DMS 273 treated with DMSO at 0.1 percent for 48 hours (cell line): ENCODE results near the gene THUMPD3.

Experiments used
- DNase-seq: peaks from one replicate; lab custom pipeline; 2025; lab: John Stamatoyannopoulos, UW

The THUMPD3 gene

GRCh38 chr3:9397332-9397905 is 34.6 kb downstream of the THUMPD3 start, which contains the start of gene SETD5:
TSS of gene SETD5 (plus strand) at chr3:9397615. CDS start at chr3:9428939, 31,324 bp downstream.
- peak; percentile 73 for DNase-seq

DNA sequence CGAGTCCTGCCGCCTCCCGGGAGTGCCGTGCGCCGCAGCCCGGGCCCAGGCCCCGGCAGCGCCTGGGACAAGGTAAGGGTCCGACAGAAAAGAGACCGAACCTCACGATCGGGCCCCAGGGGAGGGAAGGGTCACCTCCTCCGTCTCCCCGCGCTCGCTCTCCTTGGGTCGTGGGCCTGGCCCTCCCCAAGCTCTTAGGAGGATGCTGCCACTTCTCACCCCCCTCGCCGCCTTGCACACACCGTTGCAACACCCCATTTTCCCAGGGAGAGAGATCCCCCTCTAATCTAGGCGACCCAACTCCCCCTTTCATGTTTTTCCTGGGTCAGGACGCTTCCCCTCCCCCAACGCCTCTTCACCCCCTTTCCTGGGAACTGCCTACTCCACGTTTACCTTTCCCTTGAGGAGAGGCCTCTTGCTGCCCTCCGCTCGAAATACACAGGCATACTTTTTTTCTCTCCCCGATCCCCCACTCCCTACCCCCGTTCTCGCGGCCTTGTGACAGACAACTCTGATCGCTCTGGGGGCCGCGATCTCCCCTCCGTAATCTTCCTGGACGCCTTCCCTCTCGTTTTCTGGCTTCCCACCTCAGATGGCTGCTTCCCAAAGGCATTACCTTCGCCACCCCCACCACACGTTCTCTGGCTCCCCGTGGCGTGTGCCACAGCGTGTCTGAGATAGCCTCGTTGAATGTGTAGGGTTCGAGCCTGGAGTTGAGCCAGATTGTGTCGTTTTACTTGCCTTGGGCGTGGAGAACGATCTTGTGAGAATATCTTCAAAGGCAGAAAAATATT is 35.2 kb downstream of the THUMPD3 start:
- DNase-seq, result no peak

DNA sequence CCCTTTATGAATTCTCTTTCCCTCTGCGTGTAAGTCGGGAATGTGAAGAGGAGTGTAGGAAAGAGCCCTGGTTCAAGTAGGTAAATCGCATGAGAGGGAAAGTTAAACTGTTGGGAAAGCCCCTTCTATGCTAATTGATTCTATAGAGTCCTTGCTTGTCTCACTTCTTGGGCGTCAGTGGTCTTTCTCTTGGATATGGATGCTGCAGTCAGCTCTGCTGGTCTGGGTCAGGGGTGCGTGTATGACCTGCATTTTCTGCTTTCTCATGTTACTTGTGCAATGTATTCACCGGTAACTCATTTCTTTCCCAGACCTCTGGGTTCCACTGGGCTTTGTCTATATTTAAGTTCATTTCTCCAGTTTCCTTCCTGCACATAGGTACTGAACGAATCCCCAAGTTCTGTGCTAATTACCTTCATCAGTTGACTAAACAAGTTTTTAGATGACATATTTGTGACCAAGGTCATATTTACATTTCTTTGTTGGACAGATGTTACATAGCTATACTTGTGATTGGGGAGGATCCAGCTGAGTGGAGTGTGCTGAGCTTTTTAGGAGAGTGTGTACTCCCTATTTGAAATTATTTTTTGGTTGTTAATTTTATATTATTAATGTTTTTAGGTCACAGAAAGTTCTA is 36.0 kb downstream of the THUMPD3 start:
- DNase-seq, result no peak

DNA sequence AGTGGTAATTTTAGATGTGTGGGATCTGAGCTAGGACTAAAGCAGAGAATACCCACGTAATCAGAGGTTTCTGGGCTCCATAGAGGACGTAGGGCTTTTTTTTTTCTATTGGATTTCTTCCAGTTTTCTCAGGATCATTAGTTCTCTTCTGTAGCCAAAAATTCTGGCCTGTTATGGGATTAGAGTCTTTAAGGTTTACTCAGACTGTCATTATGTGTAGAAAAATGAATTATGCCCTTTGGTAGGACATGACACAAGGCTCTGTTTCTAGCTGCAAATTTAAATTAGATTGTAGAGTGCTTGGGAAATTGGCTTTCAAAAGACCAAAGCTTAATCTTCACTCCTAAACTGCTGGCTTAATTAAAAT is 36.5 kb downstream of the THUMPD3 start:
- no peak for DNase-seq

- DNase-seq, result peak; percentile 87
Measured at GRCh38 chr3:9399746-9400145, 36.9 kb downstream of the THUMPD3 start.

DNA sequence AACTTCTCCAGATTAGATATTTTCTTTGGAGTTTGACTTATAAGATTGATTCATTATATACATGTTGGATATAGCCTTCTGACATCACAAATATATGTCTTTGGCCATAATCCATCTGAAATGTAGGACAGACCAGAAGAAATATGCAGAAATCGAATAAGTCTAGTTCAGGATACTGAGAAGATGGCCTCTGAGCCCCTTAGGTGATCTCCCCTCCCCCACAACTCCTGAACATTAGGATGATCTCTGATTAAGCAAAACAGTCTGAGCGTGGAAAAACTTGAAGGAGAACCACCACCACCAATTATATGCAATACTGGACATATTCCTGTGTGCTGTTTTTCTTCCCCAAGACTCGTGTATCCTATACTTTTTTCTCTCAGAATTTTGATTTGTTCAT is 37.8 kb downstream of the THUMPD3 start:
- no peak for DNase-seq

DNA sequence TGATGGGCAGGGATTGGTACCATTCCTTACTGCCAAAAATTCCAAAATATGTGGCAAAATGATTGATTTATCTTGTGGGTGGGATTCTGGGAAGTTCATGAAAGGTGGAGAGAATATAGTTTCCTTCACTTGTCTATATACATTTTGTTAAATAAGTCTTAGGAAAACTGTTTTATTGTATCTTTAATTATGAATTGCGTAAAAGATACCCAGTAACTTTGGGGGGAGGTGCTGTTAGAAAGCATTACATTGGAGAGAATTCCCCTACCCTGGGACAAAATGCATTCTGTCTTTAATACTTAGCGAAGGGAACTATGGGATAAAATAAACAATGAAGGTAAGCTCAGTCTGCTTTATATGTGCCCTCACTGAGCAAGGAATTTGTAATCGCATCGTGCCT is 39.1 kb downstream of the THUMPD3 start:
- no peak for DNase-seq

DNA sequence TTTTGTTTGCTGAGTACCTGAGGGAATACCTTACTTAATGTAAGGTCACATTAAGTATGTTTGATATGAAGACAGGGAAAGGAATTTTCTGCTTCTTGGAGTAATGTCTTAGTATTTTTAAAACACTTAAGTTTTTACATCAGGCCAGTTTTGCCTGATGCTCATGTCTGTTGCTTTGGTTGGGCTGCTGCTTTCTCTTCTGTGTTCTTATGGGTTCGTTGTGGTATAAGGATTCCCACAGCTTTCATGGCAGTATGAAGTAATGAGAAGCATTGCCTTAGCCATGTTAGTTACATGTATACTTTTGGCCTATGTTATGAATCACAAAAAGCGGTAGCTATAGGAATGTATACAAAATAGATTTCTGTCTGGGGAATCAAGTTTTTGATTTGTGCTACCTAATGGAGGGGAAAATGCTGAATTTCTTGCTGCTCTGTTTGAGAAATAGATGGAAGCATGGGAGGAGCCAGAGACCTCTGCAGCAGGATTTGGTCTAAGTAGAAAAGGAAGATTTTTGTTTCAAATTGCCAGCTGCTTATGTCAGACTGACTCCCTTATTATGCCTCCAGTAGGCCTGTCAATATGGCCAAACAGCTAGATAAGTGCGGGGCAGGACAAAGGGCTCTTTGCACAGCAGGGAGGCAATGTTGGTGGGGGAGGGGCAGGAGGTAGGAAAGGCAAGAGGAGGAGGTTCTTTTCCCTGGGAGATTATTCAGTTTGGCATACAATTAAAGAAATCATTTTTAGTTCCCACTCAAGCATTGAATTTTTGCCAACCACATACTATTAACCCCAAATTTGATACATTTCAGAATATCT is 39.8 kb downstream of the THUMPD3 start:
- DNase-seq, result peak; percentile 32

DNA sequence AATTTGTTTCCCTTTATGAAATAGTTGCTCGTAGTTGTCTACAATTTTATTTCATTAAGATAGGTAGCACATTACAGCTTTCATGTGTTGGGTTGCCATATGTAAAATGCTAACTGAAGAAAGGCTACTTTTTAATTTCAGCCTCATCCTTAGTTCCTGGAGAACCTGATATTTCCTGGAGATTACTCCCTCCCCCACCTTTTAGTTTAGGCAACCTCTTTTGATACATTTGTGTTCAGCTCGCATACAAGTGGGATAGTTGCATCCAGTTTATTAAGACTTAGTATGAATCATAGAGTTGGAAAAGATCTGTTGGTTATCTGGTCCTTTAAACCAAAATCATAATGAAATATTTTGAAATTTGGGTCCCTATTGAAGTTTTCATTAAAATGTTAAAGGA is 40.6 kb downstream of the THUMPD3 start:
- no peak for DNase-seq

GRCh38 chr3:9404680-9405079 is 41.8 kb downstream of the THUMPD3 start:
- no peak for DNase-seq

DNA sequence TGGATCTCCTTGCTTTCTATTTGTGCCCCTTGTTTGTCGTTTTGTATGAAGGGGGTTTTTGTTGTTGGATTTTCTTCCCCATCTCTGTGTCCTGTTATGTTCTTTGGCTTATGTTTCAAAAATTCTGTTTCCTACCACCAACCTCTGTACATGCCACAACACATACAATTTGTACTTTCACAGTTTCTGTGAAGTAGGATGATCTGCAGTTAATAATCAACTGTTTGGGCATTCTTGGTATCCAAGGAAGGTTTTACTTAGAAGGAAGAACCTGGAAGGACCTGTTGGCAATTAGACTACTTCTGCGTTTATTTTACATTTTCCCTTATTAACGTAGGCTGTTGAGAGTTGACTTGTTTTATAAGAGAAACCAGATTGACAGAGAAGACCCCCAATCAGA is 42.9 kb downstream of the THUMPD3 start:
- DNase-seq, result no peak

GRCh38 chr3:9406856-9407626 is 44.2 kb downstream of the THUMPD3 start:
- no peak for DNase-seq

- no peak for DNase-seq
Measured at GRCh38 chr3:9408061-9408460, 45.2 kb downstream of the THUMPD3 start.

DNA sequence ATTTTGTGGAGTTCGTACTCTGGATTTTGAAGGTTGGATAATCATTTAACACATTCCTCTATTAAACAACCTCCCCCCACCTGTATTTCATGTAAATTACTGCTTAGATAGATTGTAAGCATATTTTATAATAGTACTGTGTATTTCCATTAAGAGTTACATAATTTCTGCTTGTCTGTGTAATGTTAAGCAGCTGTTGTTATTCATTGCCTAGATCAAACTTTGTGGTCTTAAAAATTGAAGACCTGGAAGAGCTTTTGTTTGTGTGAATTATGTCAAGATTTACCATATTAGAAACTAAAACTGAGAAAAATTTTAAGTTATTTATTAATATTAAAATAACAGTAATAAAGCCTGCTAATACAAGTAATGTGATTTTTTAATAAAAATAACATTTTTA is 45.7 kb downstream of the THUMPD3 start:
- DNase-seq, result no peak

DNA sequence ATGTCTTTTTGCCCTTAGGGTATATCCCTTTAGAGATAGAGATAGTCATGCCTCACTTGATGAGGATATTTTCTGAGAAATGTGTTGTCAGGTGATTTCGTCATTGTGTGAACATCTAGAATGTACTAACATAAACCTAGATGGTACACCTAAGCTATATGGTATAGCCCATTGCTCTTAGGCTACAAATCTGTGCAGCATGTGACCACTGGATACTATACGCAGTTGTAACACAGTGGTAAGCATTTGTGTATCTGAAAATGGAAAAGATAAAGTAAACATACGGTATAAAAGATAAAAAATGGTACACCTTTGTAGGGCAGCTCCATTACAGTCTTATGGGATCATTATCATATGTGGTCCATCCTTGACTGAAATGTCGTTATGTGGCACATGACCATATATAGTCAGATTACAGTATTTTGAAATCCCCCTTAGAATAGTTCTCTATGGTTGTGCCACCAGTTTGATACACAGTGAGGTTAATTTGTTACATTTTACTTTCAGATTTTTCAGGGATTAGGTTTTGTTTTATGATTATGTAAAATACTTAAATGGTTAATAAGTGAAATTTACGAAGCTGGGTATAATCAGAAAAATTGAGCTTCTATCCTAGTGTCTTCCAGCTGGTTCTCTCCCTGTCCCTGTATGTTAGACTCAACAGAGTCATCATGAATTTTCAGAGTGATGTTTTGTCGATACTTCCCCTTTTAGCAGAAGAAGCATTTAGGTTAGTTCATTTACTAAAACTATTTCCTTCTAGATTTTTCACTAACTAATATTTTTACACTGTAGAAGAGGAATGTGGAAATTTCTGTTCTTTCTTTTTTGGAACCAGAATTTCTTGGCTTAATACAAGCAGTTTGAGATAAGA is 47.4 kb downstream of the THUMPD3 start:
- DNase-seq, result no peak

GRCh38 chr3:9411302-9411701 is 48.4 kb downstream of the THUMPD3 start:
- no peak for DNase-seq

- no peak for DNase-seq
Measured at GRCh38 chr3:9412293-9412692, 49.4 kb downstream of the THUMPD3 start.

DNA sequence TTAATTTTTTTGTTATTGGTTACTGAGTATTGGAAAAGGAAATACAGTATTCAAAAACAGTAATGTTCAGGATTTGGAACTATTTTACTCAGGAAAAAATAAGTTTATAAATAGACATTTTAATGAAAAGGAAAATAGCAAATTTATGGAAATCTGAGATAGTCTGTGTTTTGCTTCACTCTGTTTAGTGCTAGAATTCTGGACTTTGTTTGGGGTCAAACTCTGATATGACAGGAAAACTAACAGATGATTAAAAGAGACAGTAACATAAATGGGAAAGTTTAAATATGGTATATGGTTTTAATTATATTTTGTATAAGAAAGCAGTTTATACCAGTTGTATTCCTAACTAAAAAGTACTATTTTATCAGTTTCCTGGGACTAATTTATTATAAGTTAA is 52.0 kb downstream of the THUMPD3 start:
- DNase-seq, result no peak

DNA sequence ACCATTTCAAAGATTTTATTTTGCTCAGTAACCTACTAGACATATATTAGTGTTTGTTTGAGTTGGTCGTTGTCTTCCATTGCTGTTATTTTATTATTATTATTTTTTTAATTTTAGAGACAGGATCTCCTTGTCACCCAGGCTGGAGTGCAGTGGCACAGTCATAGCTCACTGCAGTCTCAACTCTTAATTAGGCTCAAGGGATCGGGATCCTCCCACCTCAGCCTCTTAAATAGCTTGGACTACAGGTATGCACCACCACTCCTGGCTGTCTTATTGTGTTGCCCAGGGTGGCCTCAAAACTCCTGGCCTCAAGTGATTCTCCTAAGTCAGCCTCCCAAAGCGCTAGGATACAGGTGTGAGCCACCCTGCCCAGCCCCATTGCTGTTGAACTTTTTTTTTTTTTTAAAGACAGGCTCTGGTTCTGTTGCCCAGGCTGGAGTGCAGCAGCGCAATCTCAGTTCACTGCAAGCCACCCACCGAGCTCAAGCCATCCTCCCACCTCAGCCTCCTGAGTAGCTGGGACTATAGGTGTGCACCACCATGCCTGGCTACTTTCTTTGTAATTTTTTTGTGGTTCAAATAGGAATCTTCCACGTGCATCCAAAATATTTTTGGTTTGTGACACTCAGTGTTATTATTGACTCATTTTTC is 52.8 kb downstream of the THUMPD3 start:
- DNase-seq, result no peak

- no peak for DNase-seq
Measured at GRCh38 chr3:9416139-9416780, 53.4 kb downstream of the THUMPD3 start.
